HG03064 (cell line): ENCODE results near the gene PLA2G2F.

Experiments
- ATAC-seq: cut with Tn5 transposase; IDR thresholded peaks from one replicate; pipeline ENCODE4 v1.9.1; 2021; ENCODE audit warnings: low read depth; ENCODE audit not compliant: unreplicated experiment

The PLA2G2F gene

DNA sequence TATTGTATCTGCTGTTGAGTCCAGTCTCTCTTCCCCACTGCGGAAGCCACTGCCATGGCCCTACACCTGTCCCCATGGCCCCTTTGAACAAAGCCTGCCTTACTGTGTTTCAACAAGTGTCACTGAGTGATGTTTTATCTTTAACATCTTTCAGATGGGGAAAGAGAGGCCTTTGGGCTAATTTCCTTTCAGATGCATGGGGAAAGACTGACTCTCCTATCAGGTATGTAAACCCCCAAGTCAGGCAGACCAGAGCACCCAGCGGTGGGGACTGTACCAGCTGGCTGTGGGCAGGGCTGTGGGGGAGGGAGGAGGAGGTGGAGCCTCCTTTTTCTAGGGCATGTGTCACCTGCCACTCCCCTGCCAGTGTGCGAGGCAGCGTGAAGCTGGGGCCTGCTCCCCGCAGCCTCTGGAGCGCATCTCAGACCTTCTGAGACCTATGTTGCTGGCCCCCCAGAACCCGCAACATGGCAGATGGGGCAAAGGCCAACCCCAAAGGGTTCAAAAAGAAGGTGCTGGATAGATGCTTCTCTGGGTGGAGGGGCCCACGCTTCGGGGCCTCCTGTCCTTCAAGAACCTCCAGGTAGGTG is at the start of gene PLA2G2F:
TSS of gene PLA2G2F (plus strand) at position 363 of the 590 bp plus-strand sequence. CDS start at position 468, 105 bp downstream.
- no peak for ATAC-seq

DNA sequence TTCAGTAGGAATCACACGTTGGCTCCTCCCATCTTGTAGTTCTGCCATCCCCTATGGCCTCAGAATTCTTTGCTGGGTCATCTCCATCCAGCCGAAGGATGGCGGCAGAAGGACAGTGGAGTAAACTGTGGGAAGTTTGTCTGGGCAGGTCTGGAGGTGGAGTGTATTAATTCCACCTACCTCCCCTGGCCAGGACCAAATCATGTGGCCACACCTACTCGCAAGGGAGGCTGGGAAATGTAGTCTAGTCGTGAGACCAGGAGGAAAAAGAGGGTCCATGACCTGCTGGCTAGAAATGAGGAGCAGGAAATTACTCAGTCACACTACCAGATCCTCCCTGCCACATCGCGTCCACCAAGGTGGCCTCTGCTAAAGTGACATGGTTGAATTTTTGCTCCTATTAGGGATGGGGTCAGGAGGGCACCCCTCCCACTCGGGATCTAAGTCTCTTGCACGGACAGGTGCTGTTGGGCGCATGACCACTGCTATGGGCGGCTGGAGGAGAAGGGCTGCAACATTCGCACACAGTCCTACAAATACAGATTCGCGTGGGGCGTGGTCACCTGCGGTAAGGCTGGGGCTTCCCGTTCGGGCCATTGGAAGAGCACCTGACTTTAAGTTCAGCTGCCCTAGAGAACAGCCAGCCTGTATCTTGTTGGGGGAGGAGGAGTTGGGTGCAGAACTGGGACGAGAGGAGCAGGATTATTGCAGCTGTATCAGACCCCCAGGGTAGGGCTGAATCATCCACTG is 49.6 kb upstream of the PLA2G2F start:
- no peak for ATAC-seq

- no peak for ATAC-seq
Observed at GRCh38 chr1:20090119-20090518, 49.0 kb upstream of the PLA2G2F start.

DNA sequence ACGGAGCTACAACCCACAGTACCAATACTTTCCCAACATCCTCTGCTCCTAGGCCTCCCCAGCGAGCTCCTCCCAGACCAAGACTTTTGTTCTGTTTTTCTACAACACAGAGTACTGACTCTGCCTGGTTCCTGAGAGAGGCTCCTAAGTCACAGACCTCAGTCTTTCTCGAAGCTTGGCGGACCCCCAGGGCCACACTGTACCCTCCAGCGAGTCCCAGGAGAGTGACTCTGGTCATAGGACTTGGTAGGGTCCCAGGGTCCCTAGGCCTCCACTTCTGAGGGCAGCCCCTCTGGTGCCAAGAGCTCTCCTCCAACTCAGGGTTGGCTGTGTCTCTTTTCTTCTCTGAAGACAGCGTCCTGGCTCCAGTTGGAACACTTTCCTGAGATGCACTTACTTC is 48.5 kb upstream of the PLA2G2F start:
- ATAC-seq: no peak

DNA sequence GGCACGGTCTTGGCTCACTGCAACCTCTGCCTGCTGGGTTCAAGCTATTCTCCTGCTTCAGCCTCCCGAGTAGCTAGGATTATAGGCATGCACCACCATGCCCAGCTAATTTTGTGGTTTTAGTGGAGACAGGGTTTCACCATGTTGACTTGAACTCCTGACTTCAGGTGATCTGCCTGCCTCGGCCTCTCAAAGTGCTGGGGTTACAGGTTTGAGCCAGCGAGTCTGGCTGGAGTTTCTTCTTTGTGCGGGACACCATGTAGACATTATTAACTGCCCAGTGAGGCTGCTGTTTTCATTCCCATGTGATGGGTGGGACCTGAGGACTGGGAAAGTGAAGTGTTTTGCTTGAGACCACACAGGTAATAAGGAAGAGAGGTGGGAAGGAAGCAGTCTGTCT is 45.8 kb upstream of the PLA2G2F start:
- no peak for ATAC-seq

DNA sequence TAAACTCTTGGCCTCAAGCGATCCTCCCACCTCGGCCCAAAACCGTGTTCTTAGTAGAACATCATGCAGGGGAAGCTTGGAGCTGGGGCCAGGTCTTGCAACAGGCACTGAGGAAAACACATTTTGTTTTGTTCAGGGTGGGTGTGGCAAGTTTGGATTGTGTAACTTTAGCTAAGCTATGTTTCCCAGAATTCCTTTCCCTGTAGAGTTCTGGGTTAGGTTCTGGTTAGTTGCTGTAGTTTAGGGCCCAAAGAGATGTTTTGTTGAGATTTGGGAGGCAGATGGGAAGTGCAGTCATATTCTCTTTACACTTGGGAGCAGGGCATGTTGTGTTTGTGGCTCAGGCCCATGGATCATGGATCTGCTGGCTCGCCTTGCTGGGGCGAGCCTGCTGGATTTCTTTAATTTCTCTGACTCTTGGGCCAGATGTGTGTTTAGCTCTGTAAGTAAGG is 45.2 kb upstream of the PLA2G2F start:
- no peak for ATAC-seq

GRCh38 chr1:20095564-20096434 is 43.3 kb upstream of the PLA2G2F start:
- ATAC-seq: no peak

GRCh38 chr1:20096840-20097447 is 42.2 kb upstream of the PLA2G2F start:
- ATAC-seq: no peak

GRCh38 chr1:20099533-20099932 is 39.6 kb upstream of the PLA2G2F start:
- no peak for ATAC-seq

GRCh38 chr1:20100632-20101355 is 38.3 kb upstream of the PLA2G2F start:
- no peak for ATAC-seq

GRCh38 chr1:20102875-20103274 is 36.2 kb upstream of the PLA2G2F start:
- ATAC-seq: no peak

DNA sequence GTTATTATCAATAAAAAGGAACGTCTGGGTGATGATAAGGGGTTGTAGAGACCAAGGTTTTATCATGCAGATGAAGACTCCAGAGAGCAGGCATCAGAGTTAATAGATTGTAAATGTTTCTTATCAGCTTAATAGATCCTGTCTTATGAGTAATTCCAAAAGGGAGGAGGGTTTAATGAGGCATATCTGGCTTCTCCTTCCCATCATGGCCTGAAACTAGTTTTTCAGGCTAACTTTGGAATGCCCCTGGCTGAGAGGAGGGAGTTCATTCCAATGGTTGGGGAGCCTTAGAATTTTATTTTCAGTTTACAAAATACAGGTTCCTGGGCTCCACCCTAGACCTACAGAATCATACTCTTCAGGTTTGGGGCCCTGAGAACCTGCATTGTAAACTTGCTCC is 33.3 kb upstream of the PLA2G2F start:
- no peak for ATAC-seq

- ATAC-seq: no peak
Observed at GRCh38 chr1:20107351-20107750, 31.8 kb upstream of the PLA2G2F start.

GRCh38 chr1:20107796-20108195 is 31.3 kb upstream of the PLA2G2F start:
- no peak for ATAC-seq

DNA sequence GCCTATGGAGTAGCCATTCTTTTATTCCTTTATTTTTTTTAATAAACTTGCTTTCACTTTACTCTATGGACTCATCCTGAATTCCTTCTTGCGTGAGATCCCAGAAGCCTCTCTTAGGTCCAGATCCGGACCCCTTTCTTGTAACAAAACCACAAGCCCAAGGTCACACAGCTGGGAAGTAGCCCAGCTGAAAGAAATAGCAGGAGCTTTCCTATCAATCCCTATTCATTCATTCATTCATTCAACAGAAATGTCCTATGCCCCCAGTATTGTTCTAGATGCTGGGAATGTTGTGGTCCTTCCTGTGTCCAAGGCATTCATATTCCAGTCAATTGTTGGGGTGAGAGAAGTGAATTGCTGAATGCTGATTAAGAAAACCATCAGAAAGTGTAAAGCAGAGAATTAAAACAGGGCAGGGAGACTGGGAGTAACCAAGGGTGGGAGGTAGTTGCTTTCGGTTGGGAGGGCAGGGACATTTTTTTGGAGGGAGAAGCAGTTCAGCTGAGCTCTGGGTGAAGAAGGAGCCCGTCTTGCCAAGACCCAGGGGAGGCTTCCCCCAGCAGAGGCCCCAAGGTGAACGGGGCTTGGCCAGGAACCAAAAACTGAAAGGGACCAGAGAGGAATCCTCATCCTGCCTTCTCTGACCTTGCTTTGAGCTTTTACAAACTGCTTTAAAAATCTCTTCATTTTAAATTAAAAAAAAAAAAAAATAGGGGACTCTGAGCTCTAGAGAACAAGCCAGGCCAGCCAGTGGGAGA is 30.6 kb upstream of the PLA2G2F start:
- no peak for ATAC-seq

- no peak for ATAC-seq
Observed at GRCh38 chr1:20109223-20109856, 29.8 kb upstream of the PLA2G2F start.

- no peak for ATAC-seq
Observed at GRCh38 chr1:20110679-20111078, 28.4 kb upstream of the PLA2G2F start.

DNA sequence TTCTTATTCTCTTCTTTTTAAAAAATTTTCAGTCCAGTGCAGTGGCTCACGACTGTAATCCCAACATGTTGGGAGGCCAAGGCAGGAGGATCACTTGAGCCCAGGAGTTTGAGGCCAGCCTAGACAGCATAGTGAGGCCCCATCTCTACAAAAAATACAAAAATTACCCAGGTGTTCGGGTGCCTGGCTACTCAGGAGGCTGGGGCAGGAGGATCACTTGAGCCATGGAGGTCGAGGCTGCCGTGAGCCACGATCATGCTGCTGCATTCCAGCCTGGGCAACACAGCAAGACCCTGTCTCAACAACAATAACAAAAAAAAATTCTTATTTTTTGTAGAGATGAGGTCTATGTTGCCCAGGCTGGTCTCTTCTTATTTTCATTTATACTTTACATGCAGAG is 27.7 kb upstream of the PLA2G2F start:
- no peak for ATAC-seq
